K562 (cell line): ENCODE results near the gene SLC5A6. TPM values are rescaled to one million over a fixed set of nuclear protein-coding genes. Genes with fewer than 3 reads are reported as not detected.
A peak's percentile ranks its signal among the peaks of the same experiment; 100 is the strongest.

Experiments used
- ATAC-seq: fragments of 200-7000 bp; cut with Tn5 transposase; 3 replicates; pipeline ENCODE4 v1.9.1; 2020; ENCODE audit warnings: moderate library complexity
- Bru-seq: library from RNA; stranded (reverse); fragments of 400-500 nt; gene quantifications from one replicate; lab custom pipeline; 2021; lab: Mats Ljungman, UMichigan
- BruChase-seq, 2 experiments: library from RNA; stranded (reverse); fragments of 400-500 nt; gene quantifications; one replicate each; lab custom pipeline; 2021; lab: Mats Ljungman, UMichigan
- BruUV-seq: library from RNA; stranded (reverse); fragments of 400-500 nt; replicated peaks from 2 replicates; lab custom pipeline; 2021; lab: Mats Ljungman, UMichigan
- CTCF ChIA-PET: fragments of 300-600 bp; formaldehyde crosslinking; extraction: SDS; loops from one replicate; lab custom pipeline; 2021; ENCODE audit warnings: low intra/inter-chr PET ratio; lab: Yijun Ruan, JAX
- POLR2A ChIA-PET: fragments of 300-600, 350-650 bp; sonication (Branson Sonifier 250); formaldehyde crosslinking; extraction: SDS; loops from one replicate; lab custom pipeline; 2021; ENCODE audit warnings: antibody characterized with exemption, inconsistent platforms; lab: Yijun Ruan, JAX
- DNase-seq, 4 experiments: peaks; one replicate each; pipeline versions ENCODE4 v3.0.0 to v3.0.0-alpha.2; 2011 to 2018; ENCODE audit warnings: low spot score in 3 of 4, mixed read lengths in 3 of 4; ENCODE audit errors: extremely low read depth in 1 of 4
- FAIRE-seq: peaks from 2 replicates; lab custom pipeline; 2011; peaks lifted over from hg19 to GRCh38; lab: Jason Lieb, UNC
- H2AFZ ChIP-seq: 2 replicates; pipeline ENCODE4 v1.6.0; 2011; ENCODE audit warnings: low read depth, low read length, control low read depth, inconsistent platforms
- H3K27ac ChIP-seq: fragments of 200-600 bp; 3 replicates; pipeline ENCODE4 v1.8.0; 2011; ENCODE audit warnings: low read depth, mild to moderate bottlenecking, control low read depth, inconsistent platforms, low read length, moderate library complexity, mixed read lengths; ENCODE audit errors: extremely low read depth
- H3K27me3 ChIP-seq, 2 experiments: fragments of 300-600 bp in 1 of 2; 2 replicates in 1 of 2; 3 replicates in 1 of 2; pipeline versions ENCODE4 v1.6.0 to v1.8.0; 2011; ENCODE audit warnings: inconsistent platforms in 2 of 2, low read length in 2 of 2, mild to moderate bottlenecking in 1 of 2, mixed read lengths in 1 of 2, moderate library complexity in 1 of 2; ENCODE audit not compliant: control insufficient read depth in 2 of 2, insufficient read depth in 2 of 2
- H3K36me3 ChIP-seq: fragments of 300-600 bp; 3 replicates; pipeline ENCODE4 v1.8.0; 2011; ENCODE audit warnings: mild to moderate bottlenecking, low read length, inconsistent platforms; ENCODE audit not compliant: control insufficient read depth, insufficient read depth
- H3K4me1 ChIP-seq, 2 experiments: fragments of 200-600 bp in 1 of 2; replicated peaks in 1 of 2; 2 replicates in 1 of 2; 3 replicates in 1 of 2; pipeline versions ENCODE4 v1.5.1 to v1.8.0; 2011; ENCODE audit warnings: inconsistent platforms in 2 of 2, low read length in 2 of 2, mild to moderate bottlenecking in 1 of 2, mixed read lengths in 1 of 2, moderate library complexity in 1 of 2; ENCODE audit not compliant: control insufficient read depth in 2 of 2, insufficient read depth in 2 of 2
- H3K4me2 ChIP-seq: 2 replicates; pipeline ENCODE4 v1.6.1; 2011; ENCODE audit warnings: low read length, control low read depth, inconsistent platforms, mixed read lengths; ENCODE audit not compliant: insufficient read depth
- H3K4me3 ChIP-seq: fragments of 200-600 bp; sonication (generic), shearing (Covaris generic); 2 replicates; pipeline ENCODE4 v1.5.1; 2016; ENCODE audit warnings: control low read depth, inconsistent platforms
- H3K79me2 ChIP-seq: fragments of 200-600 bp; 3 replicates; pipeline ENCODE4 v1.8.0; 2011; ENCODE audit warnings: low read length, inconsistent platforms; ENCODE audit not compliant: control insufficient read depth, insufficient read depth
- H3K9ac ChIP-seq, 2 experiments: 2 replicates each; pipeline versions ENCODE4 v1.6.0 to v1.6.1; 2011; ENCODE audit warnings: low read depth in 2 of 2, low read length in 2 of 2, control low read depth in 1 of 2, inconsistent platforms in 1 of 2, mild to moderate bottlenecking in 1 of 2, mixed read lengths in 1 of 2; ENCODE audit not compliant: insufficient read depth in 1 of 2
- H3K9me1 ChIP-seq: one replicate; pipeline ENCODE4 v1.6.0; 2011; ENCODE audit warnings: inconsistent platforms, mild to moderate bottlenecking, low read length, moderate library complexity; ENCODE audit not compliant: control insufficient read depth, insufficient read depth
- H3K9me3 ChIP-seq: replicated peaks from 2 replicates; pipeline ENCODE4 v1.5.1; 2011; ENCODE audit warnings: low read depth, low read length, inconsistent platforms; ENCODE audit not compliant: control insufficient read depth, insufficient read depth
- H4K20me1 ChIP-seq: replicated peaks from 2 replicates; pipeline ENCODE4 v1.6.1; 2011; ENCODE audit warnings: low read length, inconsistent platforms, mixed read lengths; ENCODE audit not compliant: control insufficient read depth, insufficient read depth
- ATF1 ChIP-seq, 2 experiments: fragments of 450-650 bp in 1 of 2; IDR thresholded peaks; 2 replicates each; pipeline ENCODE4 v1.6.1; 2016; ENCODE audit warnings: missing compliant biosample characterization in 1 of 2, missing genetic modification characterization in 1 of 2
- BCL6 ChIP-seq: fragments of 250-450 bp; sonication (Bioruptor Pico); IDR thresholded peaks from 2 replicates; pipeline ENCODE4 v1.4.0; 2020
- BRD4 ChIP-seq: fragments of 200-600 bp; sonication (generic); IDR thresholded peaks from 2 replicates; pipeline ENCODE4 v1.6.1; 2017; ENCODE audit warnings: inconsistent platforms
- CREB1 ChIP-seq, 2 experiments: sonication (generic) in 1 of 2; formaldehyde crosslinking in 1 of 2; IDR thresholded peaks; 2 replicates each; pipeline versions ENCODE4 v1.6.1 to v1.8.0; 2012 to 2022; ENCODE audit warnings: inconsistent platforms in 1 of 2, mild to moderate bottlenecking in 1 of 2, missing genetic modification reagents in 1 of 2, moderate library complexity in 1 of 2
- CREBBP ChIP-seq: IDR thresholded peaks from one replicate; pipeline ENCODE4 v1.6.1; 2012; ENCODE audit warnings: low read depth, mild to moderate bottlenecking, control low read depth, inconsistent platforms, low read length
- CREM ChIP-seq: IDR thresholded peaks from 2 replicates; pipeline ENCODE4 v1.6.1; 2014; ENCODE audit warnings: antibody characterized with exemption, low read depth
- ELF1 ChIP-seq: fragments of 200-800 bp; sonication (Bioruptor generic); IDR thresholded peaks from 2 replicates; pipeline ENCODE4 v1.6.1; 2016; ENCODE audit warnings: missing genetic modification characterization, missing compliant biosample characterization
- GTF2A2 ChIP-seq: IDR thresholded peaks from 2 replicates; pipeline ENCODE4 v1.6.1; 2016; ENCODE audit warnings: mild to moderate bottlenecking, missing genetic modification characterization, missing compliant biosample characterization
- MAZ ChIP-seq, 2 experiments: fragments of 450-650 bp in 1 of 2; sonication (generic) in 1 of 2; formaldehyde crosslinking; IDR thresholded peaks in 1 of 2; conservative IDR thresholded peaks in 1 of 2; 2 replicates each; pipeline versions ENCODE4 v1.4.0 to v1.5.0; 2020; ENCODE audit warnings: mild to moderate bottlenecking in 1 of 2, missing genetic modification reagents in 1 of 2
- NBN ChIP-seq: fragments of 450-650 bp; IDR thresholded peaks from 2 replicates; pipeline ENCODE4 v1.6.1; 2016; ENCODE audit warnings: low read depth, mild to moderate bottlenecking
- NONO ChIP-seq, 2 experiments: fragments of 200-400 bp in 1 of 2; fragments of 450-650 bp in 1 of 2; formaldehyde crosslinking in 1 of 2; IDR thresholded peaks; 2 replicates each; pipeline ENCODE4 v1.6.1; 2017; ENCODE audit warnings: low read depth in 2 of 2, mild to moderate bottlenecking in 2 of 2, moderate library complexity in 2 of 2, low read length in 1 of 2
- NR2C2 ChIP-seq, 2 experiments: fragments of 200-800 bp in 1 of 2; sonication (Bioruptor generic) in 1 of 2; sonication (generic) in 1 of 2; formaldehyde crosslinking in 1 of 2; IDR thresholded peaks; 2 replicates each; pipeline versions ENCODE4 v1.6.1 to v1.8.0; 2016 to 2022; ENCODE audit warnings: mild to moderate bottlenecking in 1 of 2, missing compliant biosample characterization in 1 of 2, missing genetic modification characterization in 1 of 2, missing genetic modification reagents in 1 of 2
- ZC3H8 ChIP-seq: fragments of 450-650 bp; IDR thresholded peaks from 2 replicates; pipeline ENCODE4 v1.6.1; 2017
- ZNF217 ChIP-seq: sonication (generic); formaldehyde crosslinking; IDR thresholded peaks from 2 replicates; pipeline ENCODE4 v1.8.0; 2022; ENCODE audit warnings: mild to moderate bottlenecking, missing genetic modification reagents
- WGBS: fragments of 100-300 bp; shearing (Covaris generic); methylation state at CpG from one replicate; pipeline ENCODE4 v1.1.6; 2016; ENCODE audit warnings: low coverage, mixed read lengths; ENCODE audit not compliant: insufficient coverage; ENCODE audit errors: missing lambda C conversion rate; 5-methylcytosine and 5-hydroxymethylcytosine counted together
- in situ Hi-C: fragments of 300-500 bp; cut with MboI; formaldehyde crosslinking; loops from 4 replicates; pipeline ENCODE4 v1.15.0; 2018; ENCODE audit warnings: inconsistent platforms, mixed read lengths
- intact Hi-C: fragments of 100-400 bp; cut with micrococcal nuclease; formaldehyde crosslinking; loops from 2 replicates; pipeline ENCODE4 v1.14.2; 2022
- long read RNA-seq, 3 experiments: library from polyadenylated mRNA in 2 of 3; library from RNA in 1 of 3; unstranded in 2 of 3; stranded (forward) in 1 of 3; transcript quantifications; one replicate each; pipeline ENCODE4 v2.0.0, GENCODE V29; 2019 to 2022
- polyA minus RNA-seq, 3 experiments: library from RNA; depleted of rRNA, polyadenylated mRNA; stranded (reverse); fragments of >200 nt; gene quantifications; 2 replicates each; pipeline ENCODE4 v1.2.3, GENCODE V29; 2011
- polyA plus RNA-seq, 8 experiments: library from polyadenylated mRNA; depleted of rRNA in 4 of 8; stranded (reverse) in 5 of 8; unstranded in 3 of 8; fragments of >200 nt; fragmentation: Nextera tagmentation in 2 of 8; fragmentation: Illumina TruSeq in 1 of 8; extraction: Ambion mirVana in 2 of 8; extraction: Trizol in 1 of 8; gene quantifications; 2 replicates each; pipeline versions ENCODE4 v1.2.1 to v1.2.3, GENCODE V29; 2011 to 2014; ENCODE audit warnings: inconsistent platforms in 1 of 8, missing spikeins in 1 of 8
- total RNA-seq, 7 experiments: library from RNA; depleted of rRNA in 6 of 7; stranded (reverse); fragments of >200 nt in 6 of 7; fragmentation: Illumina TruSeq in 2 of 7; extraction: Trizol in 2 of 7; gene quantifications; 2 replicates each; pipeline versions ENCODE4 v1.2.1 to v1.2.3, GENCODE V29; 2011 to 2021; ENCODE audit warnings: low replicate concordance in 1 of 7
- TF ChIP-seq, protein P1 (sequence below): sonication (generic); formaldehyde crosslinking; IDR thresholded peaks from 2 replicates; pipeline ENCODE4 v1.8.0; 2022; ENCODE audit warnings: mild to moderate bottlenecking, low read depth, missing genetic modification reagents

Gene SLC5A6
- 233 and 585 TPM in 2 replicates for total RNA-seq (2011; cell fraction: chromatin; rRNA removed; ENCODE audit: low replicate concordance)
- total RNA-seq (2011; cell fraction: nucleolus; rRNA removed), result 444 and 496 TPM in 2 replicates
- 326 and 344 TPM in 2 replicates for total RNA-seq (2011; cell fraction: nucleoplasm; rRNA removed)
- total RNA-seq (2014; rRNA removed) (90.6 and 121 TPM in 2 replicates), total RNA-seq (2014; rRNA removed; fragmentation: Illumina TruSeq; extraction: Trizol) (64.6 and 82.7 TPM in 2 replicates), total RNA-seq (2015; rRNA removed; fragmentation: Illumina TruSeq; extraction: Trizol) (107 and 112 TPM in 2 replicates), total RNA-seq (2021) (137 and 143 TPM in 2 replicates), polyA plus RNA-seq (2011; rRNA removed) (125 and 140 TPM in 2 replicates), polyA plus RNA-seq (2014; fragmentation: Illumina TruSeq; extraction: Trizol) (117 and 121 TPM in 2 replicates), polyA plus RNA-seq (2014; fragmentation: Nextera tagmentation; extraction: Ambion mirVana) (10 to 100 TPM; 32.6 to 92.7 TPM), polyA plus RNA-seq (2014; rRNA removed) (120 and 126 TPM in 2 replicates), polyA minus RNA-seq (2011; rRNA and poly(A)+ RNA removed) (76.1 and 143 TPM in 2 replicates), Bru-seq, nascent RNA (percentile 84 among the genes with signal in this experiment), BruChase-seq, experiment 1, labeled RNA remaining after a 2-hour chase (percentile 70 among the genes with signal in this experiment), BruChase-seq, experiment 2, labeled RNA remaining after a 6-hour chase (percentile 79 among the genes with signal in this experiment)
- 160 and 253 TPM in 2 replicates for polyA plus RNA-seq (2011; cell fraction: cytosol; rRNA removed)
- polyA plus RNA-seq (2011; cell fraction: nucleus; rRNA removed), result 751 and 850 TPM in 2 replicates
- 50.9 and 118 TPM in 2 replicates for polyA plus RNA-seq (2012)
- polyA minus RNA-seq (2011; cell fraction: cytosol; rRNA and poly(A)+ RNA removed), result 64.2 and 86.8 TPM in 2 replicates
- 99.5 and 119 TPM in 2 replicates for polyA minus RNA-seq (2011; cell fraction: nucleus; rRNA and poly(A)+ RNA removed)
- long read RNA-seq, experiment 1, transcript SLC5A6-201 (17 exons, 3,231 nt), result major isoform, 28 of 719 reads
- long read RNA-seq, experiment 1, partial matches to known transcripts, result 204 of 719 reads
- long read RNA-seq, experiment 1, other reads (novel, unspliced or antisense), result 487 of 719 reads
- long read RNA-seq, experiment 2, transcript SLC5A6-201 (17 exons, 3,231 nt), result major isoform, 9 of 153 reads
- long read RNA-seq, experiment 2, partial matches to known transcripts, result 64 of 153 reads
- long read RNA-seq, experiment 2, other reads (novel, unspliced or antisense), result 80 of 153 reads
- long read RNA-seq, experiment 3, transcript SLC5A6-201 (17 exons, 3,231 nt), result major isoform, 12 of 78 reads
- long read RNA-seq, experiment 3, partial matches to known transcripts, result 15 of 78 reads
- long read RNA-seq, experiment 3, other reads (novel, unspliced or antisense), result 51 of 78 reads

DNA sequence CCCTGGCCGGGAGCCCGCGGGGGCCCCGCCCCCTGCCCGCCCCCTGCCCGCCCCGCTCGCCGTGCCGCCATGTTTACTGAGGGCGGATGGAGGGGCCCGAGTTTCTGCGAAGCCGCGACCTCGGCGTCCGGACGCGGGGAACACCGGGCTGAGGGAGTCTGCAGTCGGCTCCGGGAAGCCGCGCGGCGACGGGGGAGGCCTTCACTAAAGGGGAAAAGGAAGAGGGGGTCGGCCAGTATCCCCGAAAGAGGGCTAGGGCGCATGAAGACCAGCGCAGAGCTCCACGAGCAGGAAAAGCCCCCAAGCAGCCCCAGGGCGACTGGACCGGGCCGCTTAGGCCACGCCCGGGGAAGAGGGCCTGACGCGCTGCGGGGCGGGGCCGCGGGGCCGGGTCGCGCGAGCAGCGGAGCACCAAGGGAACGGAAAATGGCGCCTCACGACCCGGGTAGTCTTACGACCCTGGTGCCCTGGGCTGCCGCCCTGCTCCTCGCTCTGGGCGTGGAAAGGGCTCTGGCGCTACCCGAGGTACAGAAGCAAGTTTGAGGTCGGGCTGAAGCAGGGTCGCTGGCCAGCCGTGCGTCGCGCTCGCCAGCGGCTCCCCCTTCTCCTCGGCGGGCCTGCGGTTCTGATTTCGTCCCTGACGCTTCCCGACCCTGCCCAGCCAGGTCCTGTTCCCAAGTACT lies at the start of gene SLC5A6, which contains the start of gene ATRAID:
TSS of gene SLC5A6 (minus strand) at position 326 of the 683 bp plus-strand sequence. CDS start 4,618 bp downstream, outside the sequence.
TSS of gene ATRAID (plus strand) at position 99 of the 683 bp plus-strand sequence. CDS start at position 427, 328 bp downstream.
- peak within 1 kb of the TSS; percentile 92 for H3K27ac ChIP-seq
- intact Hi-C loops (loop anchor here (5.0 kb wide), 1 partner anchor 115 kb away; no protein-coding TSS in a partner anchor), in situ Hi-C loops (no loop called here)
- peaks cover 57% of the 10 kb centered on the region for H3K36me3 ChIP-seq
- H3K4me3 ChIP-seq, result peak within 1 kb of the TSS; percentile 76
- DNase-seq (peak; percentile 89 to 96 (median 92)), ATAC-seq (peak; percentile 95), FAIRE-seq (peak; percentile 64)
- peak within 1 kb of the TSS; percentile 93 to 100 for H3K9ac ChIP-seq
- peak within 1 kb of the TSS; percentile 96 for H3K4me2 ChIP-seq
- no peaks in the 10 kb centered on the region for H4K20me1 ChIP-seq
- 0% methylated on average over 22 of the region's 73 CpGs for WGBS
- no TSS peak for BruUV-seq
- no peaks in the 10 kb centered on the region for H3K9me3 ChIP-seq
- ChIA-PET POLR2A (interaction anchor here (0.6 to 1.9 kb wide), 6 partner anchors 12 to 857 kb away, joined by 3 to 12 read pairs (median 3); no protein-coding TSS in a partner anchor), CTCF (no interaction called here)
- peaks cover 22 to 34% of the 10 kb centered on the region in 2 experiments for H3K4me1 ChIP-seq
- peak within 1 kb of the TSS; percentile 93 for H2AFZ ChIP-seq
- peaks cover 43% of the 10 kb centered on the region for H3K79me2 ChIP-seq
- no peaks in the 10 kb centered on the region for H3K9me1 ChIP-seq
- no peaks in the 10 kb centered on the region for H3K27me3 ChIP-seq
- TF ChIP-seq ELF1 (tag), result peak; percentile 92
- TF ChIP-seq NR2C2 (CRISPR knock-in tag; IDR thresholded peaks at IDR 0.05), result no peak
- TF ChIP-seq NR2C2 (tag; IDR thresholded peaks at IDR 0.05), result peak; percentile 98
- peak; percentile 64 for TF ChIP-seq CREB1 (IDR thresholded peaks at IDR 0.05)
- TF ChIP-seq CREB1 (CRISPR knock-in tag; IDR thresholded peaks at IDR 0.05), result peak; percentile 70; the same call in 1 of the 2 replicates
- TF ChIP-seq MAZ (CRISPR knock-in tag; conservative IDR thresholded peaks at IDR 0.05 in 1 of 2, IDR thresholded peaks at IDR 0.05 in 1 of 2), result peak; percentile 84 to 93
- no peak for TF ChIP-seq BCL6 (CRISPR knock-in tag)
- peak; percentile 31; the same call in 1 of the 2 replicates for TF ChIP-seq GTF2A2
- no peak for TF ChIP-seq ZNF217
- TF ChIP-seq ZC3H8, result no peak
- TF ChIP-seq ATF1 (CRISPR knock-in tag; IDR thresholded peaks at IDR 0.05), result no peak
- TF ChIP-seq ATF1 (tag; IDR thresholded peaks at IDR 0.05), result peak; percentile 90
- peak; percentile 90; the same call in 1 of the 2 replicates for TF ChIP-seq BRD4
- peak; percentile 80 for TF ChIP-seq CREM
- TF ChIP-seq NONO (IDR thresholded peaks at IDR 0.05; ENCODE audit: low read depth in 2 of 2, low read length in 1 of 2), result peak in 1 of 2 experiments; percentile 70; a peak in 3 of 4 replicates
- 0 out of 2 replicates have a peak, but pooled peaks have one; percentile 27 for TF ChIP-seq NBN
- TF ChIP-seq, protein P1, sequence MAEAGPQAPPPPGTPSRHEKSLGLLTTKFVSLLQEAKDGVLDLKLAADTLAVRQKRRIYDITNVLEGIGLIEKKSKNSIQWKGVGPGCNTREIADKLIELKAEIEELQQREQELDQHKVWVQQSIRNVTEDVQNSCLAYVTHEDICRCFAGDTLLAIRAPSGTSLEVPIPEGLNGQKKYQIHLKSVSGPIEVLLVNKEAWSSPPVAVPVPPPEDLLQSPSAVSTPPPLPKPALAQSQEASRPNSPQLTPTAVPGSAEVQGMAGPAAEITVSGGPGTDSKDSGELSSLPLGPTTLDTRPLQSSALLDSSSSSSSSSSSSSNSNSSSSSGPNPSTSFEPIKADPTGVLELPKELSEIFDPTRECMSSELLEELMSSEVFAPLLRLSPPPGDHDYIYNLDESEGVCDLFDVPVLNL (CRISPR knock-in tag), result no peak
- TF ChIP-seq CREBBP, result no peak
